ENCODE measurements around the gene ARL13B.

ARL13B gene

GRCh38 chr3:93989241-93989640 is 9.3 kb downstream of the ARL13B start:
- no peaks in the 10 kb centered on the region for H3K9me3 ChIP-seq (ENCODE audit: control insufficient read depth, insufficient read depth, low read length)
- H3K36me3 ChIP-seq (ENCODE audit: control insufficient read depth, low read length) = no peaks in the 10 kb centered on the region
- H3K79me2 ChIP-seq (ENCODE audit: control insufficient read depth, low read length) = peaks cover 17% of the 10 kb centered on the region

GRCh38 chr3:93991631-93992030 is 11.7 kb downstream of the ARL13B start:
- Histone ChIP-seq H3K4me2 (ENCODE audit: low read length) (no peak overlapping the region), H4K20me1 (ENCODE audit: control insufficient read depth, insufficient read depth, low read depth, low read length) (no peaks in the 10 kb centered on the region), H3K27ac (ENCODE audit: low read depth, low read length) (no peak overlapping the region), H3K27me3 (ENCODE audit: control insufficient read depth, low read length) (no peaks in the 10 kb centered on the region), H3K4me1 (ENCODE audit: control insufficient read depth, low read length) (no peaks in the 10 kb centered on the region), H3F3A (ENCODE audit: control insufficient read depth, insufficient read depth) (no peaks in the 10 kb centered on the region), H3K4me3 (ENCODE audit: low read length) (no peak overlapping the region), H3K79me2 (ENCODE audit: control insufficient read depth, low read length) (peaks cover 10% of the 10 kb centered on the region), H3K9me3 (ENCODE audit: control insufficient read depth, insufficient read depth, low read length) (no peaks in the 10 kb centered on the region), H3K36me3 (ENCODE audit: control insufficient read depth, low read length) (no peaks in the 10 kb centered on the region), H3K9me2 (replicated peaks; ENCODE audit: control insufficient read depth, low read length) (no peaks in the 10 kb centered on the region)
- TF ChIP-seq EZH2phosphoT487 (IDR thresholded peaks at IDR 0.05; ENCODE audit: borderline replicate concordance, low read length) (no peak), CTCF (IDR thresholded peaks at IDR 0.05; ENCODE audit: low read depth, low read length, poor library complexity, severe bottlenecking) (no peak)

More at GRCh38 chr3:93989241-93989640, 9.3 kb downstream of the ARL13B start:
- H3K4me3 ChIP-seq (ENCODE audit: low read length) = no peak overlapping the region
- no peaks in the 10 kb centered on the region for H3K27me3 ChIP-seq (ENCODE audit: control insufficient read depth, low read length)
- H3K9me2 ChIP-seq (replicated peaks; ENCODE audit: control insufficient read depth, low read length) = no peaks in the 10 kb centered on the region
- H3K4me1 ChIP-seq (ENCODE audit: control insufficient read depth, low read length) = no peaks in the 10 kb centered on the region
- no peaks in the 10 kb centered on the region for H3F3A ChIP-seq (ENCODE audit: control insufficient read depth, insufficient read depth)
- H4K20me1 ChIP-seq (ENCODE audit: control insufficient read depth, insufficient read depth, low read depth, low read length) = no peaks in the 10 kb centered on the region
- TF ChIP-seq EZH2phosphoT487 (IDR thresholded peaks at IDR 0.05; ENCODE audit: borderline replicate concordance, low read length) (no peak), CTCF (IDR thresholded peaks at IDR 0.05; ENCODE audit: low read depth, low read length, poor library complexity, severe bottlenecking) (no peak)
- no peak overlapping the region for H3K4me2 ChIP-seq (ENCODE audit: low read length)
- no peak overlapping the region for H3K27ac ChIP-seq (ENCODE audit: low read depth, low read length)

- Histone ChIP-seq H3K4me1 (ENCODE audit: control insufficient read depth, low read length) (no peaks in the 10 kb centered on the region), H3K4me2 (ENCODE audit: low read length) (no peak overlapping the region), H3K36me3 (ENCODE audit: control insufficient read depth, low read length) (no peaks in the 10 kb centered on the region), H3K9me3 (ENCODE audit: control insufficient read depth, insufficient read depth, low read length) (no peaks in the 10 kb centered on the region), H4K20me1 (ENCODE audit: control insufficient read depth, insufficient read depth, low read depth, low read length) (no peaks in the 10 kb centered on the region), H3K79me2 (ENCODE audit: control insufficient read depth, low read length) (peaks cover 10% of the 10 kb centered on the region), H3K27ac (ENCODE audit: low read depth, low read length) (no peak overlapping the region), H3F3A (ENCODE audit: control insufficient read depth, insufficient read depth) (no peaks in the 10 kb centered on the region), H3K27me3 (ENCODE audit: control insufficient read depth, low read length) (no peaks in the 10 kb centered on the region), H3K9me2 (replicated peaks; ENCODE audit: control insufficient read depth, low read length) (no peaks in the 10 kb centered on the region), H3K4me3 (ENCODE audit: low read length) (no peak overlapping the region)
- TF ChIP-seq EZH2phosphoT487 (IDR thresholded peaks at IDR 0.05; ENCODE audit: borderline replicate concordance, low read length) (no peak), CTCF (IDR thresholded peaks at IDR 0.05; ENCODE audit: low read depth, low read length, poor library complexity, severe bottlenecking) (no peak)
Measured at GRCh38 chr3:93992207-93992606, 12.3 kb downstream of the ARL13B start.

GRCh38 chr3:93994056-93994455 is 14.1 kb downstream of the ARL13B start:
- H3K4me2 ChIP-seq (ENCODE audit: low read length) = no peak overlapping the region
- H3K4me1 ChIP-seq (ENCODE audit: control insufficient read depth, low read length) = no peaks in the 10 kb centered on the region
- no peak overlapping the region for H3K27ac ChIP-seq (ENCODE audit: low read depth, low read length)
- H3K27me3 ChIP-seq (ENCODE audit: control insufficient read depth, low read length) = no peaks in the 10 kb centered on the region
- no peaks in the 10 kb centered on the region for H3K36me3 ChIP-seq (ENCODE audit: control insufficient read depth, low read length)
- H3K9me3 ChIP-seq (ENCODE audit: control insufficient read depth, insufficient read depth, low read length) = no peaks in the 10 kb centered on the region
- no peaks in the 10 kb centered on the region for H3K9me2 ChIP-seq (replicated peaks; ENCODE audit: control insufficient read depth, low read length)
- H3K4me3 ChIP-seq (ENCODE audit: low read length) = no peak overlapping the region
- no peak for TF ChIP-seq CTCF (IDR thresholded peaks at IDR 0.05; ENCODE audit: low read depth, low read length, poor library complexity, severe bottlenecking)
- no peak for TF ChIP-seq EZH2phosphoT487 (IDR thresholded peaks at IDR 0.05; ENCODE audit: borderline replicate concordance, low read length)
- no peaks in the 10 kb centered on the region for H4K20me1 ChIP-seq (ENCODE audit: control insufficient read depth, insufficient read depth, low read depth, low read length)
- peaks cover 10% of the 10 kb centered on the region for H3K79me2 ChIP-seq (ENCODE audit: control insufficient read depth, low read length)
- H3F3A ChIP-seq (ENCODE audit: control insufficient read depth, insufficient read depth) = no peaks in the 10 kb centered on the region

All from DOHH2 (cell line).